LNCaP clone FGC (cell line): ENCODE data around the gene CIT.

ENCODE experiments used
- DNase-seq: peaks from one replicate; pipeline ENCODE4 v3.0.0-alpha.2; 2011; ENCODE audit warnings: low read depth
- H3K4me3 ChIP-seq: 2 replicates; pipeline ENCODE4 v1.5.1; 2011; ENCODE audit warnings: mild to moderate bottlenecking, low read depth, low read length, control low read depth
- TF ChIP-seq, protein P1 (sequence below): IDR thresholded peaks from 2 replicates; pipeline ENCODE4 v1.5.1; 2012; ENCODE audit warnings: mild to moderate bottlenecking; ENCODE audit not compliant: control insufficient read depth, insufficient read depth; ENCODE audit errors: extremely low read depth

CIT gene

DNA sequence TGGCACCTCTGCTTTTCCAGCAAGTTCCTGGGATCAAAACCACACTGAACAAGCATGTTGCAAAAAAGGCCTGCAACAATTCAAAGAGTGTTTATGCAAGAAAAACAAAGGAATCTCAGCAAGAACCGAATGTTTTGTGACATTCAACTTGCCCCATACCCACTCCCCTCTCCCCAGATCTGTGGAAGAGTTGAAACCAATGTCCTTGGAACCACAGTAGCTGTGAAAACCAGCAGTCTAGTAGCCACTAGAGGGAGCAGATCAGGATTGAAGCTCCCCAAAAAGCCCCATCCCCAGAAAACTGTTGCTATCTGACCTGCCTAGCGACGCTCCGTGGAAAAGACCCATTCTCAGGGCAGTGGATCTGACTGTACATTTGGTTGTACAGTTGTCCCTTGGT, 182.1 kb downstream of the CIT start:
- no peak for DNase-seq
- TF ChIP-seq, protein P1, sequence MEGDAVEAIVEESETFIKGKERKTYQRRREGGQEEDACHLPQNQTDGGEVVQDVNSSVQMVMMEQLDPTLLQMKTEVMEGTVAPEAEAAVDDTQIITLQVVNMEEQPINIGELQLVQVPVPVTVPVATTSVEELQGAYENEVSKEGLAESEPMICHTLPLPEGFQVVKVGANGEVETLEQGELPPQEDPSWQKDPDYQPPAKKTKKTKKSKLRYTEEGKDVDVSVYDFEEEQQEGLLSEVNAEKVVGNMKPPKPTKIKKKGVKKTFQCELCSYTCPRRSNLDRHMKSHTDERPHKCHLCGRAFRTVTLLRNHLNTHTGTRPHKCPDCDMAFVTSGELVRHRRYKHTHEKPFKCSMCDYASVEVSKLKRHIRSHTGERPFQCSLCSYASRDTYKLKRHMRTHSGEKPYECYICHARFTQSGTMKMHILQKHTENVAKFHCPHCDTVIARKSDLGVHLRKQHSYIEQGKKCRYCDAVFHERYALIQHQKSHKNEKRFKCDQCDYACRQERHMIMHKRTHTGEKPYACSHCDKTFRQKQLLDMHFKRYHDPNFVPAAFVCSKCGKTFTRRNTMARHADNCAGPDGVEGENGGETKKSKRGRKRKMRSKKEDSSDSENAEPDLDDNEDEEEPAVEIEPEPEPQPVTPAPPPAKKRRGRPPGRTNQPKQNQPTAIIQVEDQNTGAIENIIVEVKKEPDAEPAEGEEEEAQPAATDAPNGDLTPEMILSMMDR: peak; percentile 56
- H3K4me3 ChIP-seq: no peak overlapping the region

DNA sequence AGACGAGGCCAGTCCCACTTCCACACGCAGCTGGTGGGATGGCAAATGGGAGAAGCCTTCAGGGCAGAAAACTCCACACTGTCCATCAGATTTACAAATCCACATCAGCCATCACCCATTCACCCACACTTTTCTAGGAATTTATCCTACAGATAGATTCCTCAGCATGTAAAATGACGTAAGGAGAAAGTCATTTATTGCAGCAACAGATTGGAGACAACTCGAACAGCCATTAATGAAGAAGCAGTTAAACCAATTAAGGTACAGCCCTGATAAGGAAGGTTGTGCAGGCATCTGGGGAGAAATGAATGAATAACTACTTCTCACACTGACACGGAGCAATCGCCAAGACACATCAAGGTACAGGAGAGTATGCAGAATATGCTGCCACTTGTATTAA, 183.0 kb downstream of the CIT start:
- DNase-seq: no peak
- H3K4me3 ChIP-seq: no peak overlapping the region
- TF ChIP-seq, protein P1: no peak

DNA sequence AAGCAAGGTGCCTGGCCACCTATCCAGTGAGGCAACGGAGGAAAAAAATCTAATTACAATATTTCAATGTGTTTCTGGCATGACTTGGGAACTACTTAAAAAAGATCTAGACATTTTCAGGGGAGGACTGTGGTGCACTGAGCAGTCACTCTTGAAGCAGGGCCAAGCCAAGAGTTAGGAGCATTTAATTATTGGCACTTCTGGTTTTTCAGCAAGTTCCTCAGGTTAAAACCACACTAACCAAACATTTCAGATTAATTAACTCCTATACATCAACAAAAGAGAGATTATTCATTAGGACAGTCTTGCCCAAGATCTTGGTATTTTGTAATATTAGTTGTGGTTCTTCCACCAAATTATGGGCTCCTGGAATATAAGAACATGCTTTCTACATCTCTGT, 183.6 kb downstream of the CIT start:
- TF ChIP-seq, protein P1: no peak
- DNase-seq: no peak
- H3K4me3 ChIP-seq: no peak overlapping the region

DNA sequence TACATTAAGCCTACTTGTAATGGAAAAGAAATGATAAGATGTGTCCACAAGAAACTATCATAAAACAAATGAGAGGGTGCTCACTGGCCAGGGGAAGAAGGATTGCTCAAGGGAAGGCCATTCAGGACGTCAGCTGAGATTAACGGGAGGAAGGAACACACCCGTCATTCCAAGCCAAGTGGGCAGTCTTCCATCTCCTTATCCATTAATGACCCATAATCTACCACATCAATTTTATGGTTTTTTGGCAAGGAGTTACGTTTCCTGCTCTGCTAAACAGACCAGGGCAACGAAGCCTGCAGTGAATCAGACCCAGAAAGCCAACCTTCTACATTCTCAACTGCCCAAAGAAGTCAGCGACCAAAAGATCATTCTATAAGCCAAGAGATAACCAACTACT, 184.1 kb downstream of the CIT start:
- TF ChIP-seq, protein P1: no peak
- peak; percentile 96 for DNase-seq
- no peak overlapping the region for H3K4me3 ChIP-seq

DNA sequence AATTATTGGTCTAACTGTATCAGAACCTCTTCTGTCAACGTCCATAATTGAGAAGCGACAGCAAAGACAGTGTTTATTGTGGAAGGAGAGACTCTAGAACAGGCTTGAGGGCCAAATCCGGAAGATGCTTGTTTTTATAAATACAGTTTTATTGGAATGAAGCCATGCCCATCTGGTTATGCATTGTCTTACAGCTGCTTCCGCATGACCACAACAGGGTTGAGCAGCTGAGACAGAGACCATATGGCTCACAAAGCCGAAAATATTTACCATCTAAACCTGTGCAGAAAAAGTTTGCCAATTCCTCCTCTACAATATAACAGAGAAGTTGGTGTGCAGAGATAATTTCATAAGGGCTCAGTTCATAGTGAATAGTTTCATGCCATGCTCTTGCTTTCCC, 184.7 kb downstream of the CIT start:
- TF ChIP-seq, protein P1: no peak
- no peak for DNase-seq
- H3K4me3 ChIP-seq: no peak overlapping the region

DNA sequence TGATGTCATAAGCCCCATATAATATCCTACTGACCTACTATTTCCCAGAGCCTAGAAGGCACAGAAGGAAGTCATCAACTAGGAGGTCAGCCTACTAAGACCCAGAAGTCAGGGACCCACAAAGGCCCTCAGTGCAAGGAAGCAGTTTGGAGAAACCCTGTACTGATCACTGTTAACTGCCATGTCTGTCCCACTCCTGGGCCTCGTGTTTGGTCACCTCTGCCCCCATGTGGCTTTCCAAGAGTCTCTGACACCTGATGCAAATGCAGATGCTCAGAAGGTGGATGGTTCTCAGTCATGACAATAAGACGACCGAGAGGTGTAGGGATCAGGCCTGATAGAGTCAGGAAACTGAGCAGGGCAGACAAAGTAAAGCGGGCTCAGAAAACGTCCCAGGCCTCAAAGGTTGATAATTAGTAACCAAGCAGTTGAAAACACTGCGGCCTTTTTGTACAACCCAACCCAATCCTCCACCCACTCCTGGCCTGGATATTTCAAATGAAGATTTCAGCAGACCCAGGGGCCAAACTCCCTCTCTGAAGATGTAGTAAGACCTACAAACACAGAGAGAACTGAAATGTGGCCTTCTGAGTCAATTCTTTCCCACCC, 185.8 kb downstream of the CIT start:
- DNase-seq: no peak
- no peak overlapping the region for H3K4me3 ChIP-seq
- TF ChIP-seq, protein P1: no peak

DNA sequence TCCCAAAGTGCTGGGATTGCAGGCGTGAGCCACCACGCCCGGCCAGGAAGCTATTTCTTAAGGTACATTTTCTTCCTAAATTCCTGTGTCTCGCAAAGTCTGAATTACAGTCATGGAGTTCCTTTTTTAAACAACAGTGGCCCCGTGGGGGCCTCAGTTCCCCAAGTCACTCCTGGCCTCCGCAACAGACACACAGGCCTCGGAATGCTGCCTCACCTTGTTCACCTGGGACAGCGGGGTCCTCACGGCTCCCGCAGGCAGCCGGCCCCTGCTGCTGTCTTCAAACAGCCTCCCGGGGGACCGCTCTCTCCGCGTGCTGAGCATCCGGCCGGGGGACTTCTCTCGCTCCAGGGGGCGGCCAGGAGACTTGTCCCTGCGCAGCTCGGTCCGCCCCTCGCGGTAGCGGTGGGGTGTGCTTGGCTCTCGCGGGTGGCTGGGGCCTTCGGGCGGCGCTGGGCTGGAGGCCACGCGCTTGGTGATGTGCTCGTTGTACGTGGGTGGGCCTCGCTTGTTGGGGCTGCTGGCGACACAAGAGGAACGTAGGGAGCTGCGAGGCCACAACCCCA, 187.1 kb downstream of the CIT start:
- H3K4me3 ChIP-seq: no peak overlapping the region
- DNase-seq: no peak
- TF ChIP-seq, protein P1: no peak
